Stimulated activated naive CD4-positive, alpha-beta T cell (primary cell): ENCODE results near the gene GRM7.

Experiments used
- DNase-seq, 6 experiments: peaks; one replicate each; lab custom pipeline; 2025; lab: John Stamatoyannopoulos, UW

GRM7 gene

GRCh38 chr3:7307410-7307809 lies 446.5 kb downstream of the GRM7 start:
- no peak for DNase-seq

DNA sequence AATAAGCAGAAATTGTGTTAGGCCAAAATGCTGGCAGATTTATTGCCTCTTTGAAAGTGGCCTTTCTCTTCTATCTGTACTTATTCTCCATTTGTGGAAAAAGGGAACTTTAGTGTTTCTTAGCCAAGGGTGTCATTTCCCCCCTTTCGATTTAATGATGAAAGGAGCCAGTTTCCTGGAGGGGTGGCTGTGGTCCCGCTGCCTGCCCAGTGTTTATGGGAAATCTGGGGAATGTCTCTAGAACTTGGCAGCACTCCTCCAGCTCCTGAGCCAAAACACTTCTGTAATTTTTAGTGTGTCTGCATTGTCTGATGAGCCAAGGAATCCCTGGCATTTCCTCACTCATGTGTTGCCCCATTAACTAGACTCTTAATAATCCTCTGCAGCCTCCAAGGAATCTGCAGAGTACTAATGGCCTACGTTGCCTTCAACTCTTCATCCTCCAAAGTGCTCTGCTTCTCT lies 448.8 kb downstream of the GRM7 start:
- no peak for DNase-seq

DNA sequence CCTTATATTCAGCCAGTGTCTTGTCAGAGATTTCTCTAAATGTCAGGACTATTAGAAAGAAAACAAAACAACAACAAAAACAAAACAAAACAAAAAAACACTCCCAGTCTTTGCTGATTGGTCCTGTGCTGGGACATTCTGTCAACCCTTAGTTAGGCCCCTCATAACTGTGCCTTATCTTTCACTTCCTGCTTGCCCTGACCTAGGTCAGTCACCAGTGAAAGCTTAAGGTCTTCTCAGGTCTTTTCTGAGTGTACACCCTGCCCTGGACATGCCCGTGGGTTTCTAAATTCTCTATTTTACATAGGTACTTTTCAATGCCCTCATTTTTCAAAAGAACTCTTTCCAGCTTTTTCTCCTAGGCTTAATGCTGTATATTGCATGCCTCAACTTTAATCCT lies 454.1 kb downstream of the GRM7 start:
- DNase-seq: no peak

DNA sequence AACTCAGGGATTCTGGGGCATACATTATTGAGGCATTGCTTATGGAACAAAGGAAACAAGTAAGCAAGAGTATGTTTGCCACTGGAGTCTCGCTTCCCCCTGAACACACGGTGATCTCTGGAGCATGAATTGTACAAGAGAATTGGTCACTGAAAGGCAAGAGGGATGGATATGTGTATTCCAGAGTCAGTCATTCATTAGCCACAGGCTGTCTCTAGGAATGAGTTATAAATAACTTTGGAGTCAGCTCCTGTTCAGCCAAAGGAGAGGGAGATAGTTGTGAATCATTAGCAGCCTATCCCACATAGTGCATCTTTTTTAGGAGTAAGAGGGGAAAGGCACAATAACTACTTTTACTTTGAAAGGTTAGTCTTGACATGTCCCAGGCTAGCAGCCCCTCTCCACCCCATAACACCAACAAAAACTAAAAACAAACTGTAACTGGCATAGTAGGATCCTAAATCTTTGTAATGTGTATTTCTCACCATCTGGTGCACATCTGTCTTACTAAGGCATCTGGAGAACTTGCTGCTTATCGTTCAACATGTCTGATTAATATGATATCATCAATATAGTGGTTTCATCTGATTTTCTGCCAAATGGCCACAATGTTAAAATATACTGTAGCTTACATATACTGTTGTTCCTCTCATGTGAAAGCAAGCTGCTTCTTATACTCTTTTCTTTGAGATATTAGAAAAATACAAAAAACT lies 462.2 kb downstream of the GRM7 start:
- no peak for DNase-seq

- DNase-seq: no peak
Measured at GRCh38 chr3:7328339-7328738, 467.4 kb downstream of the GRM7 start.

GRCh38 chr3:7332696-7333095 lies 471.8 kb downstream of the GRM7 start:
- DNase-seq: no peak

- DNase-seq: no peak
Measured at GRCh38 chr3:7333125-7333524, 472.2 kb downstream of the GRM7 start.

- no peak for DNase-seq
Measured at GRCh38 chr3:7340795-7341194, 479.9 kb downstream of the GRM7 start.

DNA sequence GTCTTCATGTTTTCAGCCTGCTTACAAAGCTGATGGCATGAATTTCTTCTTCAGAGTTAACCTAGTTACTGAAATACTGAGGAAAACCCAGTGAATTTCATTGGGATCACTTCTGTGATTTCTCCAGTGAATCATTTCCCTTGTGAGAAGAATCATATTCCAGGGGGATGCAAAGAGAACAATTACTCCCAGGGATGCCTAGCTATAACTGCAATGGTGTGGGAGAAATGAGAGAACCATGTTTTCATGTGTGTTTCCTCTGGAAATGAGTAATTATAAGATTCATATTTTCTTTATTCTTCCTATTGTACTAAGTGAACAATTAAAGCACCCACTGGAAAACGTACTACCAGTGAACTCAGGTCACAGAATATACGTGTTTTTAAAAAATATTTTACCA lies 485.4 kb downstream of the GRM7 start:
- no peak for DNase-seq

DNA sequence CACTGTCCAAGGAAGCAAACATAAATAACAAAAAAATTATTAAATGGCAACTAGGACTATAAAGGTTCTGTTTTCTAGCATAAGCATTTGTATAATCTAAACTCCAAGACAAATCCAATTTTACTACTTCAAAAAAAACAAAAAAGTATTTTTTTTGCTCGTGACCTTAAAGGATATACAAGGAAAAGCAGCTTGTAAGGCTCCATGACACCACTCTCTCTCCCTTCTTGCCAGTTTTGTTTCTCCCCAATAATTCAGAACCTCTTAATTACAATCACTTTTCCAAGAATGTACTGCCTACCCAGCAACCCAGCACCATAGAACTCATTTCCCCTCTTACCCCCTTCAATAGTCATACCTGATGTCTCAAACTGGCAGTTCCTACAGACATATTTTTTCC lies 496.2 kb downstream of the GRM7 start:
- DNase-seq: no peak

GRCh38 chr3:7367968-7368367 lies 507.1 kb downstream of the GRM7 start:
- DNase-seq: no peak

DNA sequence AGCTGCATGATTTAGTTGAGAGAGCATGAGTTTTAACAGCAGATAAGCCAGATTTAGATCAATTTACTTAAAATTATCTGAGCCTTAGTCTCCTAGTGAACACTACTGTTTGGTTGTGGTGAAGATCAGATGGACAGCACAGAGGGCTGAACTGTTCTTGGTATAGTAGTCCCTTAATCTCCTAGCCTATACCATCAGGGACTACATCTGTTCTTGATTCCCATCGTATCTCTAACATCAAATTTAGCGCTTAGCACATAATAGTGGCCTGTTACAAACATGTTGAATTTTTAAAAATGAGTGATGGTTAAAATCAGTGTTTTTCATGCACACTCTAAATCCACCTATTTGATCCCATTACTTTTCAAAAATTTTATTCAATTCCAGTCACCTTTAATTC lies 507.7 kb downstream of the GRM7 start:
- no peak for DNase-seq

DNA sequence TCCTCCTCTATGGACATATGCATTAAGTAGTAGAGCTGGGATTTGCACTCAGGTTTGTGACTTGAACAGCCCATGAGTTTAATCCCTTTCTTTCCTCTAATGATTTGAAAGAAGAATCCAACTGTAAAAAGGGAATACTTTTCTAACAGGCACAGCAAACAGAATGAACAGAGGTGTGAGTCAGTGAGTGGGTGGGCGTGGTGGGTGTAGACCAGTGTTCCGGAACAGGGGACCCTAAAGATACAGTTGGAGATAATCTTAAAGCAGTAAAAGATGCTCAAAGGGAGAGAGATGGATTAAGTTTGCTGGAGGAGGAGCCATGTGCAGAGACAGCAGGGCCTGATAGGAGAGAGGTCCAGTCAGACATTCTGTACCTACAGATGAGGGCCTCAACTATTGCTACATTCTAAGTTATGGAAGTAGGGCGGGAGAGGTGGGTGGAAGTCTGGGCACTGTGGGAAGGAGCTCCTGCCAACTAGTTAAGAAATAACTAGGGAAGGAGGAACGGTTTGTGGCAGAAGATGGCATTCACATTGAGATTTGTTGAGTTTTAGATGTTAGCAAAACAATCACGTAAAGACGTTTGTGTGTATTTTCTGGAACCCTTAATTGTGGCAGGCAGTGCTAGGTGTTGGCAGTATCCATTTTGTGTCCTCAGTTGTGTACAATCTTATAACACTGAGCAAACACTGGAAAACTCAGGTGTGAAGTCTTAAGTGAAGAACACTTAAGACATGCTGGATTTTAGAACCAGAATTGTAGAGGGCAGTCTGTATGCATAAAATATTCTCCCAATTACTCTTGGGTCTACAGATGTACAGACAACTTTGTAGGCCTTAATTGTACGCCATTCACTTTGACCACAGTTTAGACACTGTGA lies 511.0 kb downstream of the GRM7 start:
- no peak for DNase-seq

GRCh38 chr3:7377103-7377502 lies 516.2 kb downstream of the GRM7 start:
- DNase-seq: no peak

DNA sequence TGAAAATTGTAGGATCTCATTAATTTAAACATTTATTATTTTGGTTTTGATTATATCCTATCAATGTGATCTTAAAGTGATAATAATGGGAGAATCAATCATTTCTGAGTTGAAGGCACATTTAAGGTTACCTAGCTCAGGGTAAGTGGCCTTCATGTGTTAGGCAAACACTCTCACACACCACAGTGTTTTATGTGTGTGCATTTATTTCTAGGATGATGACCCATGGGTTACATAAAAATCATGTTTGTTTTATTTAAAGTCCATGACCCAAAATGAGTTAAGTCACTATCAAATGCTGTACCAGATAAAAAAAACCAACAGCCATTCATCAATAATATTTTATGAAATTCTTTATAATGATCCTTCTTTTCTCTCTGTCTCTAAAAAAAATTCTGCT lies 520.8 kb downstream of the GRM7 start:
- DNase-seq: no peak

GRCh38 chr3:7382293-7383010 lies 521.5 kb downstream of the GRM7 start:
- no peak for DNase-seq

GRCh38 chr3:7385635-7386034 lies 524.7 kb downstream of the GRM7 start:
- no peak for DNase-seq

DNA sequence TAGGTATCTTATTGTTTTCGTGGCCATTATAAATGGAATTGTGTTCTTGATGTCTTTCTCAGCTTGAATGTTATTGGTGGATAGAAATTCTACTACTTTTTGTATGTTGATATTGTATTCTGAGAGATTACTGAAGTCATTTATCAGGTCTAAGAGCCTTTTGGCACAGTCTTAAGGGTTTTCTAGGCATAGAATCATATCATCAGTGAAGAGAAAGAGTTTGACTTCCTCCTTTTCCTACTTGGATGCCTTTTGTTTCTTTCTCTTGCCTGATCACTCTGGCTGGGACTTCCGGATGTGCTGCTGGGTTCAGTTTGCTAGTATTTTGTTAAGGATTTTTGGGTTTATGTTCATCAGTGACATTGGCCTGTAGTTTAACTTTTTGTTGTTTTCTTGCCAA lies 527.1 kb downstream of the GRM7 start:
- DNase-seq: no peak

DNA sequence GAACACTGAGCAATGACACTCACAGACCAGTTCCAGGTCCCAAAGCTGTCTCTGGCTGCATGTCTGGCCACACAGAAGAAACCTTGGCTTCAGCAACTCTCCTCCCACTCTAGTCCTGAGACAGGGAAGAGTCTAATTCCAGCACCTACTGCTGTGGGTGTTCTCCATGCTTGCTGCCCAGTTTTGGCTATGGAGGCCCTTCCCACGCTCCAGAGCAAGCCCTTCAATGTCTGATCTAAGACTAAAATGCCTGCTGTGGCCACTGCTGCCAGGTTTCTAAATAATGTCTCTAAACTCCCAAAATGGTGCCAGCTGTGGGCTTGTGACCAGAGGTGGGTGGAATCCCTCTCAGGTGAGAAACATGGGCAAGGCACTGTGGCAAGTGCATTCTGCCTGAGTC lies 531.3 kb downstream of the GRM7 start:
- DNase-seq: no peak

DNA sequence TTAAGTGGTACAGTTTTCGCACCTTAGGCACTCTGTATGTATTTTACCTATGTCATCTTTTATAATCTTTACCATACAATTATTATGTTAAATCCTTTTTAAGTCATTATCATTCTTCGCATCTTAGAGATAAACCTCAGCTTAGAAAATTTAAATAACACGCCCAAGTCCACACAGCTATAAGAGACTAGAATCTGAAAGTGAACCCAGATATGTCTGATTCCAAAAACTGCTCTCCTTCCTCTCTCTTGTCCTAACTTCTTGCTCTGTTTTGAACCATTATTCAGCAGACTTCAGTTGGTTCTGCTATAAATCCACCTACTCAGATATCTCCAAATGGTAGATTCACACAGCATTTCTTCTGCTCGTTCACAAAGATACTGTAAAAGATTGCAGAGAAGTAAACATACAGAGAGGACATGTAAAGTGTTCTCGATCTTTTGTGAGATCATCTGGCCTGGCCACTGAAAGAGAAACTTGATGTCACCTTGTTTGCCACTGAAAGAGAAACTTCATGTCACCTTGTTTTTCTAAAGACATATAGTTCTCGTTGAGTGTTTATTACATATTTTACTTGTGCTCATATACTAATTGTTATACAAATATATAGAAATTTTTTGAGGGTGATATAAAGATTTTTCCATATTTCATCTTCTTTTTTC lies 533.2 kb downstream of the GRM7 start:
- DNase-seq: no peak

DNA sequence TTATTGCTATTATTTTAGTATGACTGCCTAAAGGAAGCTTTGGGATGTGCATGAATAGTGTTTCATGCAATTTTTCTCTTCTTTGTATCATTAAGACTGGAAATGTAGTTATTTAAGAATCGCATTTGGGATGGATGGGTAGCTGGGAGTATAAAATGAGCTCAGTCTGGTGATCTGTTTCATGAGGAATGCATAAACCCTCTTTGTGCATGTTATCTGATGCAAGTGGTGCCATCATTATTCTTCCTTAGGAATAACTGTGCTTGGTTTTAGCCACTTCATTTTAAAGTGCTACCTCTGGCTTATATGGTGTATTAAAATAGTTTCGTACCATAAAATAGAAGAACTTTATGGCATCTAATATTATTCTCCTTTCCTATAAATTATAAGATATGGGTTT lies 535.6 kb downstream of the GRM7 start:
- no peak for DNase-seq

DNA sequence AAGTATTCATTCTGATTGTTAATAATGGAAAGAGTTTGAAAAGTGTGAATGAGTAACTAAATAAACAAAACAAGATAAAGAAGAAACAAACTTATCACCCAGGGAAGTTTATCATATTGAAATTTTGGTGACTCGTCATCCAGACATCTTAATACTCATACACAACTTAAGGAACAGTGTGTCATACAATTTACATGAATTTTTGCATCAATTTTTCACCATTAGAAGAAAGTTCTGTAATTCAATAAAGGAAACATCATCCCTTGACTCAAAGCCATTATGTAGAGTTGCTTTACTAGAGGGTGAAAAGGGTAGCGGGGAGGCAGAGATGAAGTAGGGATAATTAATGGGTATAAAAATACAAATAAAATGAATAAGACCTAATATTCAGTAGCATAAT lies 536.2 kb downstream of the GRM7 start:
- DNase-seq: no peak
